Choroid plexus epithelial cell (primary cell): Measurements from ENCODE around the gene CEP164.

Experiments
- DNase-seq: peaks from one replicate; pipeline ENCODE4 v3.0.0-alpha.2; 2010; ENCODE audit warnings: low read depth
- H3K4me3 ChIP-seq: 2 replicates; pipeline ENCODE4 v1.5.1; 2011; ENCODE audit warnings: low read depth, mild to moderate bottlenecking, control low read depth, low read length, moderate library complexity
- CTCF ChIP-seq: conservative IDR thresholded peaks from 2 replicates; pipeline ENCODE4 v1.5.1; 2011; ENCODE audit warnings: low read depth, mild to moderate bottlenecking, control low read depth, inconsistent platforms, low read length, moderate library complexity

The CEP164 gene

GRCh38 chr11:117408356-117408755 lies 80.7 kb downstream of the CEP164 start:
- DNase-seq = no peak
- TF ChIP-seq CTCF = no peak
- no peak overlapping the region for H3K4me3 ChIP-seq

- DNase-seq = no peak
- H3K4me3 ChIP-seq = no peak overlapping the region
- no peak for TF ChIP-seq CTCF
Observed at GRCh38 chr11:117409511-117409910, 81.9 kb downstream of the CEP164 start.

GRCh38 chr11:117410238-117410637 lies 82.6 kb downstream of the CEP164 start:
- DNase-seq = no peak
- no peak overlapping the region for H3K4me3 ChIP-seq
- TF ChIP-seq CTCF = no peak

GRCh38 chr11:117410861-117411710 lies 83.4 kb downstream of the CEP164 start:
- no peak for DNase-seq
- no peak for TF ChIP-seq CTCF
- H3K4me3 ChIP-seq = no peak overlapping the region

GRCh38 chr11:117411736-117412135 lies 84.1 kb downstream of the CEP164 start:
- TF ChIP-seq CTCF = no peak
- H3K4me3 ChIP-seq = no peak overlapping the region
- no peak for DNase-seq

- no peak overlapping the region for H3K4me3 ChIP-seq
- no peak for TF ChIP-seq CTCF
- DNase-seq = no peak
Observed at GRCh38 chr11:117412176-117412575, 84.5 kb downstream of the CEP164 start.
